Kidney (tissue), 14 donors: ENCODE measurements around the gene MINDY2. TPM values are rescaled to one million over a fixed set of nuclear protein-coding genes. Genes with fewer than 3 reads are reported as not detected.

Source experiments
- DNase-seq, 5 donors: peaks; one replicate each; pipeline ENCODE4 v3.0.0-alpha.2; 2013 to 2020
- FAIRE-seq: peaks from 2 replicates; lab custom pipeline; 2012; peaks lifted over from hg19 to GRCh38; lab: Jason Lieb, UNC
- H3K27ac ChIP-seq, 2 donors: one replicate each; pipeline ENCODE4 v1.7.0; 2013; ENCODE audit warnings: low read depth in 2 of 2, low read length in 2 of 2, inconsistent platforms in 1 of 2
- H3K27me3 ChIP-seq: one replicate; pipeline ENCODE4 v1.7.1; 2013; ENCODE audit warnings: low read length, inconsistent platforms; ENCODE audit not compliant: control insufficient read depth, insufficient read depth
- H3K36me3 ChIP-seq, 3 donors: one replicate each; pipeline versions ENCODE4 v1.7.0 to v1.7.1; 2013; ENCODE audit warnings: low read length in 3 of 3, control low read depth in 1 of 3, inconsistent platforms in 1 of 3; ENCODE audit not compliant: insufficient read depth in 3 of 3, control insufficient read depth in 2 of 3
- H3K4me1 ChIP-seq, 3 donors: one replicate each; pipeline versions ENCODE4 v1.7.0 to v1.7.1; 2013; ENCODE audit warnings: low read length in 3 of 3, inconsistent platforms in 1 of 3, low read depth in 1 of 3; ENCODE audit not compliant: control insufficient read depth in 2 of 3, insufficient read depth in 2 of 3
- H3K4me3 ChIP-seq, 3 donors: one replicate each; pipeline versions ENCODE4 v1.7.0 to v1.8.1; 2013; ENCODE audit warnings: low read length in 3 of 3, control low read depth in 1 of 3, inconsistent platforms in 1 of 3
- H3K9ac ChIP-seq, 3 donors: one replicate each; pipeline versions ENCODE4 v1.7.0 to v1.7.1; 2013; ENCODE audit warnings: low read length in 3 of 3, control low read depth in 1 of 3, inconsistent platforms in 1 of 3
- H3K9me3 ChIP-seq, 3 donors: one replicate each; pipeline versions ENCODE4 v1.7.0 to v1.7.1; 2013; ENCODE audit warnings: low read length in 3 of 3, control low read depth in 1 of 3, inconsistent platforms in 1 of 3; ENCODE audit not compliant: control insufficient read depth in 2 of 3, insufficient read depth in 1 of 3
- CTCF ChIP-seq: IDR thresholded peaks from 3 replicates; pipeline ENCODE4 v1.5.1; 2012; ENCODE audit warnings: mild to moderate bottlenecking, moderate library complexity, borderline replicate concordance; ENCODE audit not compliant: insufficient read depth; ENCODE audit errors: extremely low read depth
- intact Hi-C: fragments of 100-400 bp; cut with DNase I; formaldehyde crosslinking; loops from one replicate; pipeline ENCODE4 v1.11.1; 2022
- polyA plus RNA-seq: library from polyadenylated mRNA; stranded (reverse); fragments of 350-450 nt; fragmentation: Illumina TruSeq; extraction: RNeasy Lipid Tissue Mini Kit (QIAGEN cat#74804); gene quantifications from one replicate; pipeline ENCODE4 v1.2.3, GENCODE V29; 2014; ENCODE audit warnings: low read depth, low replicate concordance; ENCODE audit not compliant: insufficient read depth
- total RNA-seq: library from RNA; stranded (reverse); fragmentation: NEBNext Ultra II Directional; extraction: Animal tissue kit (Norgen Biotek cat#: 25700); gene quantifications from one replicate; pipeline ENCODE4 v1.2.1, GENCODE V29; 2021
- donor health status: control.
- donor health status: control.
- donor health status: control.
- donor health status: control.
- donor health status: control.
- donor health status: DM: yes; HTN: yes; CAD: no.
- donor health status: Normal renal cell carcinoma (clear cell type).

Gene MINDY2
- total and polyA plus RNA-seq, 2 donors from 2014 or later, result 5.1 to 31.7 TPM

GRCh38 chr15:58898150-58898680 lies 127.1 kb downstream of the MINDY2 start:
- H3K27me3 ChIP-seq, result no peaks in the 10 kb centered on the region
- no peak for FAIRE-seq
- peaks cover 9 to 41% (median 29%) of the 10 kb centered on the region in 3 donors for H3K36me3 ChIP-seq
- H3K27ac ChIP-seq, result no peak overlapping the region
- no peak overlapping the region for H3K9ac ChIP-seq
- no peak overlapping the region for H3K4me3 ChIP-seq
- DNase-seq, result no peak
- intact Hi-C loops, result no loop called here
- H3K4me1 ChIP-seq, result no peaks in the 10 kb centered on the region
- H3K9me3 ChIP-seq, result no peaks in the 10 kb centered on the region
- TF ChIP-seq CTCF, result no peak

GRCh38 chr15:58900631-58901030 lies 129.5 kb downstream of the MINDY2 start:
- TF ChIP-seq CTCF, result no peak
- Histone ChIP-seq H3K36me3 (peaks cover 3 to 22% (median 17%) of the 10 kb centered on the region in 3 donors), H3K4me3 (no peak overlapping the region), H3K9me3 (no peaks in the 10 kb centered on the region), H3K9ac (no peak overlapping the region), H3K4me1 (no peaks in the 10 kb centered on the region), H3K27ac (no peak overlapping the region), H3K27me3 (no peaks in the 10 kb centered on the region)
- intact Hi-C loops, result no loop called here
- FAIRE-seq, result no peak
- DNase-seq, result peak in 2 of 5 donors; percentile 53 to 69

- H3K4me1 ChIP-seq, result no peaks in the 10 kb centered on the region
- no peak overlapping the region for H3K27ac ChIP-seq
- no peak overlapping the region for H3K9ac ChIP-seq
- intact Hi-C loops, result no loop called here
- no peaks in the 10 kb centered on the region for H3K27me3 ChIP-seq
- no peaks in the 10 kb centered on the region for H3K9me3 ChIP-seq
- H3K36me3 ChIP-seq, result peaks cover 0 to 6% (median 2%) of the 10 kb centered on the region in 3 donors
- TF ChIP-seq CTCF, result no peak
- DNase-seq, result no peak
- no peak for FAIRE-seq
- H3K4me3 ChIP-seq, result no peak overlapping the region
Measured at GRCh38 chr15:58908550-58909309, 137.6 kb downstream of the MINDY2 start.
